Right atrium auricular region (tissue), 2 donors: ENCODE data around the gene NLRC5. TPM values are rescaled to one million over a fixed set of nuclear protein-coding genes. Genes with fewer than 3 reads are reported as not detected.

Experiments
- DNase-seq: peaks from one replicate; pipeline ENCODE4 v3.0.0-alpha.2; 2019; ENCODE audit warnings: low spot score
- H3K27ac ChIP-seq, 2 donors: fragments of 200-600 bp; sonication (generic); 1 replicate in 1 of 2; 2 replicates in 1 of 2; pipeline ENCODE4 v1.5.1; 2016 to 2019
- H3K27me3 ChIP-seq, 2 donors: fragments of 200-600 bp; sonication (generic); one replicate each; pipeline versions ENCODE4 v1.5.1 to v1.6.0; 2017 to 2019
- H3K36me3 ChIP-seq: fragments of 200-600 bp; sonication (generic); one replicate; pipeline ENCODE4 v1.5.1; 2016
- H3K4me1 ChIP-seq, 2 donors: fragments of 200-600 bp; sonication (generic); one replicate each; pipeline versions ENCODE4 v1.5.1 to v1.6.0; 2017 to 2019
- H3K4me3 ChIP-seq, 2 donors: fragments of 200-600 bp; sonication (generic); 1 replicate in 1 of 2; 2 replicates in 1 of 2; pipeline ENCODE4 v1.5.1; 2017 to 2019; ENCODE audit warnings: mild to moderate bottlenecking in 1 of 2, moderate library complexity in 1 of 2
- H3K9me3 ChIP-seq, 2 donors: fragments of 200-600 bp; sonication (generic); one replicate each; pipeline ENCODE4 v1.5.1; 2019
- CTCF ChIP-seq, 2 donors: fragments of 200-600 bp; sonication (generic); IDR thresholded peaks; one replicate each; pipeline ENCODE4 v1.5.1; 2019; ENCODE audit warnings: antibody characterized with exemption in 2 of 2
- total RNA-seq, 2 donors: library from RNA; depleted of rRNA; stranded (reverse); fragments of >200 nt; gene quantifications; one replicate each; pipeline ENCODE4 v1.1.0, GENCODE V29; 2016

Gene NLRC5
- total RNA-seq, 2 donors from 2014 or later = 8.0 to 9.7 TPM

GRCh38 chr16:57049678-57050077 lies 60.3 kb downstream of the NLRC5 start:
- Histone ChIP-seq H3K4me1 (peaks cover 0 to 4% of the 10 kb centered on the region in 2 donors), H3K9me3 (no peaks in the 10 kb centered on the region), H3K27me3 (no peaks in the 10 kb centered on the region), H3K36me3 (no peaks in the 10 kb centered on the region), H3K4me3 (no peak overlapping the region), H3K27ac (no peak overlapping the region)
- no peak for TF ChIP-seq CTCF (IDR thresholded peaks at IDR 0.05)
- no peak for DNase-seq

- no peaks in the 10 kb centered on the region for H3K4me1 ChIP-seq
- no peak overlapping the region for H3K4me3 ChIP-seq
- no peak for TF ChIP-seq CTCF (IDR thresholded peaks at IDR 0.05)
- H3K9me3 ChIP-seq = no peaks in the 10 kb centered on the region
- no peak overlapping the region for H3K27ac ChIP-seq
- H3K36me3 ChIP-seq = no peaks in the 10 kb centered on the region
- H3K27me3 ChIP-seq = no peaks in the 10 kb centered on the region
- DNase-seq = no peak
These were observed 62.4 kb downstream of the NLRC5 start for GRCh38 chr16:57051696-57052228.

- TF ChIP-seq CTCF (IDR thresholded peaks at IDR 0.05) = no peak
- DNase-seq = no peak
- Histone ChIP-seq H3K4me3 (no peak overlapping the region), H3K36me3 (no peaks in the 10 kb centered on the region), H3K27me3 (no peaks in the 10 kb centered on the region), H3K4me1 (no peaks in the 10 kb centered on the region), H3K9me3 (no peaks in the 10 kb centered on the region), H3K27ac (no peak overlapping the region)
These were observed 63.8 kb downstream of the NLRC5 start for GRCh38 chr16:57053206-57053605.

GRCh38 chr16:57054338-57054737 lies 65.0 kb downstream of the NLRC5 start:
- no peaks in the 10 kb centered on the region for H3K27me3 ChIP-seq
- H3K4me3 ChIP-seq = no peak overlapping the region
- no peaks in the 10 kb centered on the region for H3K36me3 ChIP-seq
- no peak overlapping the region for H3K27ac ChIP-seq
- no peak for DNase-seq
- H3K9me3 ChIP-seq = no peaks in the 10 kb centered on the region
- no peaks in the 10 kb centered on the region for H3K4me1 ChIP-seq
- TF ChIP-seq CTCF (IDR thresholded peaks at IDR 0.05) = no peak

GRCh38 chr16:57054771-57055170 lies 65.4 kb downstream of the NLRC5 start:
- Histone ChIP-seq H3K4me1 (no peaks in the 10 kb centered on the region), H3K4me3 (no peak overlapping the region), H3K36me3 (no peaks in the 10 kb centered on the region), H3K9me3 (no peaks in the 10 kb centered on the region), H3K27me3 (no peaks in the 10 kb centered on the region), H3K27ac (no peak overlapping the region)
- no peak for TF ChIP-seq CTCF (IDR thresholded peaks at IDR 0.05)
- DNase-seq = no peak

- H3K9me3 ChIP-seq = no peaks in the 10 kb centered on the region
These were observed 66.3 kb downstream of the NLRC5 start for GRCh38 chr16:57055671-57056070.

More at GRCh38 chr16:57055671-57056070, 66.3 kb downstream of the NLRC5 start:
- no peak overlapping the region for H3K27ac ChIP-seq
- no peaks in the 10 kb centered on the region for H3K36me3 ChIP-seq
- no peak for DNase-seq
- H3K27me3 ChIP-seq = no peaks in the 10 kb centered on the region
- H3K4me1 ChIP-seq = peaks cover 0 to 7% of the 10 kb centered on the region in 2 donors
- H3K4me3 ChIP-seq = no peak overlapping the region
- no peak for TF ChIP-seq CTCF (IDR thresholded peaks at IDR 0.05)
